Measurements from ENCODE around the gene IL17D. TPM values are rescaled to one million over a fixed set of nuclear protein-coding genes. Genes with fewer than 3 reads are reported as not detected.

IL17D gene
- total RNA-seq, 1 donor from 2014 or later, result 5.4 TPM

DNA sequence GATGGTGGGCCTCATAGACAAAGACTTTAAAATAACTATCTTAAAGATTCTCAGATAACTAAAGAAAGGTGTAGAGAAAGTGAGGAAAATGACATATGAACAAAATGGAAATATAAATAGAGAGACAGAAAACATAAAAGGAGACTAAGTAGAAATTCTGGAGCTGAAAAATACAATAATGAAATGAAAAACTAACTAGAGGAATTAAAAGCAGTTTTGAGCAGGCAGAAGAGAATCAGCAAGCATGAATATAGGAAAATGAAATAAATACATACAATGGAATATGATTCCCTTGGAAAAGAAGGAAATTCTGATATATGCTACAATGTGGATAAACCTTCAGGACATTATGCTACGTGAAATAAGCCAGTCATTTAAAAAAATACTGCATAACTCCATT, 66.3 kb downstream of the IL17D start:
- H3K27ac Mint-ChIP-seq, result no peak overlapping the region
- H3K4me3 Mint-ChIP-seq, result no peak overlapping the region
- no peak for TF ChIP-seq CTCF (IDR thresholded peaks at IDR 0.05; ENCODE audit: unreplicated experiment)
- peaks cover 40% of the 10 kb centered on the region for H3K9me3 Mint-ChIP-seq
- no peaks in the 10 kb centered on the region for H3K27me3 Mint-ChIP-seq (ENCODE audit: low read depth)
- DNase-seq (ENCODE audit: low spot score in 2 of 2, unreplicated experiment in 2 of 2), result no peak
- H3K4me1 Mint-ChIP-seq, result peaks cover 15% of the 10 kb centered on the region
- peaks cover 44% of the 10 kb centered on the region for H3K36me3 Mint-ChIP-seq

Other genes with a start within 250 kb of the IL17D start
- 26.9 to 29.7 TPM (median 29.4 TPM) in 3 replicates for gene CRYL1, start 177.8 kb upstream of the IL17D start, total RNA-seq
- 28.5 to 30.0 TPM (median 28.8 TPM) in 3 replicates for gene IFT88, start 136.5 kb upstream of the IL17D start, total RNA-seq
- 9.5 to 12.4 TPM (median 10.4 TPM) in 3 replicates for gene EEF1AKMT1, start 70.3 kb downstream of the IL17D start, total RNA-seq
- 21.6 to 24.7 TPM (median 22.7 TPM) in 3 replicates for gene XPO4, start 199.0 kb downstream of the IL17D start, total RNA-seq